ENCODE results near the gene AKNA.

- TF ChIP-seq POLR2A (IDR thresholded peaks at IDR 0.05), result no peak
- no peak for TF ChIP-seq EP300 (IDR thresholded peaks at IDR 0.05)
Measured at GRCh38 chr9:114382699-114383520, 4.9 kb downstream of the AKNA start.

Data from sigmoid colon (tissue), 4 donors.